K562 (cell line): ENCODE results near the gene SLC25A11. TPM values are rescaled to one million over a fixed set of nuclear protein-coding genes. Genes with fewer than 3 reads are reported as not detected.

Source experiments
- CBFA2T3 ChIP-seq: fragments of 450-650 bp; IDR thresholded peaks from 2 replicates; pipeline ENCODE4 v1.6.1; 2017
- CBX3 ChIP-seq, 2 experiments: IDR thresholded peaks; 1 replicate in 1 of 2; 2 replicates in 1 of 2; pipeline ENCODE4 v1.6.1; 2012; ENCODE audit warnings: inconsistent platforms in 2 of 2, low read length in 2 of 2, borderline replicate concordance in 1 of 2, control low read depth in 1 of 2
- CBX5 ChIP-seq: IDR thresholded peaks from 2 replicates; pipeline ENCODE4 v1.6.1; 2014; ENCODE audit warnings: low read depth, borderline replicate concordance
- CBX8 ChIP-seq: fragments of 200-600 bp; sonication (generic); IDR thresholded peaks from 2 replicates; pipeline ENCODE4 v1.6.1; 2012; ENCODE audit warnings: borderline replicate concordance, mixed run types, low read depth, mild to moderate bottlenecking, moderate library complexity, mixed read lengths, low read length, control low read depth, inconsistent platforms; ENCODE audit not compliant: poor library complexity, severe bottlenecking; ENCODE audit errors: extremely low read depth
- MBD2 ChIP-seq: sonication (generic); IDR thresholded peaks from 2 replicates; pipeline ENCODE4 v1.6.1; 2016; ENCODE audit warnings: low read depth, borderline replicate concordance
- MCM5 ChIP-seq: fragments of 450-650 bp; IDR thresholded peaks from 2 replicates; pipeline ENCODE4 v1.6.1; 2016; ENCODE audit warnings: low read depth
- MXI1 ChIP-seq: IDR thresholded peaks from 2 replicates; pipeline ENCODE4 v1.6.1; 2011; ENCODE audit warnings: low read depth, mild to moderate bottlenecking, improper control_type of control experiment, low read length
- NR2F6 ChIP-seq: fragments of 450-650 bp; formaldehyde crosslinking; IDR thresholded peaks from 2 replicates; pipeline ENCODE4 v1.4.0; 2020; ENCODE audit warnings: mild to moderate bottlenecking
- SIRT6 ChIP-seq: IDR thresholded peaks from one replicate; pipeline ENCODE4 v1.6.1; 2012; ENCODE audit warnings: low read depth, mild to moderate bottlenecking, control low read depth, inconsistent platforms, low read length, moderate library complexity
- TAF15 ChIP-seq: fragments of 200-400 bp; formaldehyde crosslinking; IDR thresholded peaks from 2 replicates; pipeline ENCODE4 v1.6.1; 2017; ENCODE audit warnings: mild to moderate bottlenecking, low read depth, low read length, moderate library complexity
- XRCC5 ChIP-seq: fragments of 200-400 bp; formaldehyde crosslinking; IDR thresholded peaks from 2 replicates; pipeline ENCODE4 v1.6.1; 2017; ENCODE audit warnings: low read depth, mild to moderate bottlenecking, low read length
- ZNF121 ChIP-seq: sonication (generic); formaldehyde crosslinking; conservative IDR thresholded peaks from 2 replicates; pipeline ENCODE4 v1.8.0; 2022; ENCODE audit warnings: missing genetic modification reagents
- ZNF23 ChIP-seq: fragments of 250-450 bp; sonication (Bioruptor Pico); IDR thresholded peaks from 2 replicates; pipeline ENCODE4 v1.4.0; 2020; ENCODE audit warnings: mild to moderate bottlenecking
- ZNF551 ChIP-seq: fragments of 250-450 bp; sonication (Bioruptor Pico); IDR thresholded peaks from 2 replicates; pipeline ENCODE4 v1.5.0; 2021; ENCODE audit warnings: mild to moderate bottlenecking, moderate library complexity
- polyA plus RNA-seq, 8 experiments: library from polyadenylated mRNA; depleted of rRNA in 4 of 8; stranded (reverse) in 5 of 8; unstranded in 3 of 8; fragments of >200 nt; fragmentation: Nextera tagmentation in 2 of 8; fragmentation: Illumina TruSeq in 1 of 8; extraction: Ambion mirVana in 2 of 8; extraction: Trizol in 1 of 8; gene quantifications; 2 replicates each; pipeline versions ENCODE4 v1.2.1 to v1.2.3, GENCODE V29; 2011 to 2014; ENCODE audit warnings: inconsistent platforms in 1 of 8, missing spikeins in 1 of 8
- total RNA-seq, 7 experiments: library from RNA; depleted of rRNA in 6 of 7; stranded (reverse); fragments of >200 nt in 6 of 7; fragmentation: Illumina TruSeq in 2 of 7; extraction: Trizol in 2 of 7; gene quantifications; 2 replicates each; pipeline versions ENCODE4 v1.2.1 to v1.2.3, GENCODE V29; 2011 to 2021; ENCODE audit warnings: low replicate concordance in 1 of 7
- TF ChIP-seq, protein P1 (sequence below): sonication (generic); formaldehyde crosslinking; IDR thresholded peaks from 2 replicates; pipeline ENCODE4 v1.8.0; 2022; ENCODE audit warnings: mild to moderate bottlenecking, missing genetic modification reagents
- TF ChIP-seq, protein P2 (sequence below), 2 experiments: fragments of 450-650 bp in 1 of 2; IDR thresholded peaks; 2 replicates each; pipeline ENCODE4 v1.6.1; 2011 to 2017; ENCODE audit warnings: low read depth in 2 of 2, antibody characterized with exemption in 1 of 2, borderline replicate concordance in 1 of 2, low read length in 1 of 2, mild to moderate bottlenecking in 1 of 2, mixed read lengths in 1 of 2; ENCODE audit not compliant: control insufficient read depth in 1 of 2
- TF ChIP-seq, protein P3 (sequence below): fragments of 450-650 bp; formaldehyde crosslinking; IDR thresholded peaks from 2 replicates; pipeline ENCODE4 v1.4.0; 2022; ENCODE audit warnings: mild to moderate bottlenecking, moderate library complexity
- TF ChIP-seq, protein P4 (sequence below): fragments of 250-450 bp; sonication (Bioruptor Pico); IDR thresholded peaks from 2 replicates; pipeline ENCODE4 v1.4.0; 2020; ENCODE audit warnings: borderline replicate concordance
- TF ChIP-seq, protein P5 (sequence below): IDR thresholded peaks from 2 replicates; pipeline ENCODE4 v1.6.1; 2012; ENCODE audit warnings: low read depth, low read length, improper control_type of control experiment, borderline replicate concordance

Gene SLC25A11
- total and polyA plus RNA-seq, 9 of the 15 experiments (the other 6 are each of a cell fraction or from before 2014, with no cell fraction given): 3.1 to 56.7 (median 32.9) TPM

DNA sequence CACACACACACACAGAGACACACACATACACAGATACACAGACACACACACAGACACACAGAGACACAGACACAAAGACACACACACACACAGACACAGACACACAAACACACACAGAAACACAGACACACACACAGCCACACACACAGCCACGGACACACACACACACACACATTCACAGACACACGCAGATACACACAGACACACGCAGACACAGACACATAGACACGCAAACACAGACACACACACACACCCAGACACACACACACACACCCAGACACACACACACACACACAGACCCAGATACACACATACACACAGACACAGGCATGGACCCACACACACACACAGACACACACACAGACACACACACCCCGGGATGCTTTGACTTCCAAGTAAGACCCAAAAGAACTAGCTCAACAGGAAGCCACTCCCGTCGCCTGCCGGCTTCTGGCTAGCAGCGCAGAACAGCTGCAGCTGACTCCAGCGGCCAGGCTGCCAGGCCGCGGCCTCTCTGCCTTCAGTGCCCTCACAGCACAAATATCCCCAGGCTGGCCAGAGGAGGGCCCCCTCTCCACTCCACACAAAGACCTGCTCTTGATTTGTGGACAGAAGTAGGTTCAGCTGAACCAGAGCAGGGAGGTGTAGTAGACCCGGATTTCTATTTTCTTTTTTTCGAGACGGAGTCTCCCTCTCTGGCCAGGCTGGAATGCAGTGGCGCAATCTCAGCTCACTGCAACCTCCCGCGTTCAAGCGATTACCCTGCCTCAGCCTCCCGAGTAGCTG is 30.9 kb downstream of the SLC25A11 start (continued):
- TF ChIP-seq, protein P1, sequence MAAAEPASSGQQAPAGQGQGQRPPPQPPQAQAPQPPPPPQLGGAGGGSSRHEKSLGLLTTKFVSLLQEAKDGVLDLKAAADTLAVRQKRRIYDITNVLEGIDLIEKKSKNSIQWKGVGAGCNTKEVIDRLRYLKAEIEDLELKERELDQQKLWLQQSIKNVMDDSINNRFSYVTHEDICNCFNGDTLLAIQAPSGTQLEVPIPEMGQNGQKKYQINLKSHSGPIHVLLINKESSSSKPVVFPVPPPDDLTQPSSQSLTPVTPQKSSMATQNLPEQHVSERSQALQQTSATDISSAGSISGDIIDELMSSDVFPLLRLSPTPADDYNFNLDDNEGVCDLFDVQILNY (CRISPR knock-in tag): no peak
- TF ChIP-seq SIRT6: no peak
- 0 out of 3 replicates have a peak, but pooled peaks of 1 of the 2 experiments have one; percentile 14 for TF ChIP-seq CBX3 (IDR thresholded peaks at IDR 0.05; ENCODE audit: borderline replicate concordance in 1 of 2, low read length in 2 of 2)
- TF ChIP-seq CBFA2T3: no peak
- TF ChIP-seq MXI1: no peak
- no peak for TF ChIP-seq ZNF121 (CRISPR knock-in tag)
- TF ChIP-seq, protein P2, sequence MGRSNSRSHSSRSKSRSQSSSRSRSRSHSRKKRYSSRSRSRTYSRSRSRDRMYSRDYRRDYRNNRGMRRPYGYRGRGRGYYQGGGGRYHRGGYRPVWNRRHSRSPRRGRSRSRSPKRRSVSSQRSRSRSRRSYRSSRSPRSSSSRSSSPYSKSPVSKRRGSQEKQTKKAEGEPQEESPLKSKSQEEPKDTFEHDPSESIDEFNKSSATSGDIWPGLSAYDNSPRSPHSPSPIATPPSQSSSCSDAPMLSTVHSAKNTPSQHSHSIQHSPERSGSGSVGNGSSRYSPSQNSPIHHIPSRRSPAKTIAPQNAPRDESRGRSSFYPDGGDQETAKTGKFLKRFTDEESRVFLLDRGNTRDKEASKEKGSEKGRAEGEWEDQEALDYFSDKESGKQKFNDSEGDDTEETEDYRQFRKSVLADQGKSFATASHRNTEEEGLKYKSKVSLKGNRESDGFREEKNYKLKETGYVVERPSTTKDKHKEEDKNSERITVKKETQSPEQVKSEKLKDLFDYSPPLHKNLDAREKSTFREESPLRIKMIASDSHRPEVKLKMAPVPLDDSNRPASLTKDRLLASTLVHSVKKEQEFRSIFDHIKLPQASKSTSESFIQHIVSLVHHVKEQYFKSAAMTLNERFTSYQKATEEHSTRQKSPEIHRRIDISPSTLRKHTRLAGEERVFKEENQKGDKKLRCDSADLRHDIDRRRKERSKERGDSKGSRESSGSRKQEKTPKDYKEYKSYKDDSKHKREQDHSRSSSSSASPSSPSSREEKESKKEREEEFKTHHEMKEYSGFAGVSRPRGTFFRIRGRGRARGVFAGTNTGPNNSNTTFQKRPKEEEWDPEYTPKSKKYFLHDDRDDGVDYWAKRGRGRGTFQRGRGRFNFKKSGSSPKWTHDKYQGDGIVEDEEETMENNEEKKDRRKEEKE (IDR thresholded peaks at IDR 0.05; ENCODE audit: borderline replicate concordance in 1 of 2, control insufficient read depth in 1 of 2, low read depth in 2 of 2, low read length in 1 of 2): 0 out of 4 replicates have a peak, but pooled peaks of 1 of the 2 experiments have one; percentile 17
- TF ChIP-seq ZNF551 (CRISPR knock-in tag): no peak
- TF ChIP-seq NR2F6: no peak
- TF ChIP-seq TAF15: no peak
- no peak for TF ChIP-seq MBD2
- TF ChIP-seq, protein P3, sequence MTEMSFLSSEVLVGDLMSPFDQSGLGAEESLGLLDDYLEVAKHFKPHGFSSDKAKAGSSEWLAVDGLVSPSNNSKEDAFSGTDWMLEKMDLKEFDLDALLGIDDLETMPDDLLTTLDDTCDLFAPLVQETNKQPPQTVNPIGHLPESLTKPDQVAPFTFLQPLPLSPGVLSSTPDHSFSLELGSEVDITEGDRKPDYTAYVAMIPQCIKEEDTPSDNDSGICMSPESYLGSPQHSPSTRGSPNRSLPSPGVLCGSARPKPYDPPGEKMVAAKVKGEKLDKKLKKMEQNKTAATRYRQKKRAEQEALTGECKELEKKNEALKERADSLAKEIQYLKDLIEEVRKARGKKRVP: no peak
- TF ChIP-seq, protein P4, sequence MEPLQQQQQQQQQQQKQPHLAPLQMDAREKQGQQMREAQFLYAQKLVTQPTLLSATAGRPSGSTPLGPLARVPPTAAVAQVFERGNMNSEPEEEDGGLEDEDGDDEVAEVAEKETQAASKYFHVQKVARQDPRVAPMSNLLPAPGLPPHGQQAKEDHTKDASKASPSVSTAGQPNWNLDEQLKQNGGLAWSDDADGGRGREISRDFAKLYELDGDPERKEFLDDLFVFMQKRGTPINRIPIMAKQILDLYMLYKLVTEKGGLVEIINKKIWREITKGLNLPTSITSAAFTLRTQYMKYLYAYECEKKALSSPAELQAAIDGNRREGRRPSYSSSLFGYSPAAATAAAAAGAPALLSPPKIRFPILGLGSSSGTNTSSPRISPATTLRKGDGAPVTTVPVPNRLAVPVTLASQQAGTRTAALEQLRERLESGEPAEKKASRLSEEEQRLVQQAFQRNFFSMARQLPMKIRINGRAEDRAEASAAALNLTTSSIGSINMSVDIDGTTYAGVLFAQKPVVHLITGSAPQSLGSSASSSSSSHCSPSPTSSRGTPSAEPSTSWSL (CRISPR knock-in tag): no peak
- TF ChIP-seq XRCC5: no peak
- no peak for TF ChIP-seq CBX5
- TF ChIP-seq CBX8: no peak
- no peak for TF ChIP-seq ZNF23 (CRISPR knock-in tag)
- TF ChIP-seq MCM5: no peak
- TF ChIP-seq, protein P5, sequence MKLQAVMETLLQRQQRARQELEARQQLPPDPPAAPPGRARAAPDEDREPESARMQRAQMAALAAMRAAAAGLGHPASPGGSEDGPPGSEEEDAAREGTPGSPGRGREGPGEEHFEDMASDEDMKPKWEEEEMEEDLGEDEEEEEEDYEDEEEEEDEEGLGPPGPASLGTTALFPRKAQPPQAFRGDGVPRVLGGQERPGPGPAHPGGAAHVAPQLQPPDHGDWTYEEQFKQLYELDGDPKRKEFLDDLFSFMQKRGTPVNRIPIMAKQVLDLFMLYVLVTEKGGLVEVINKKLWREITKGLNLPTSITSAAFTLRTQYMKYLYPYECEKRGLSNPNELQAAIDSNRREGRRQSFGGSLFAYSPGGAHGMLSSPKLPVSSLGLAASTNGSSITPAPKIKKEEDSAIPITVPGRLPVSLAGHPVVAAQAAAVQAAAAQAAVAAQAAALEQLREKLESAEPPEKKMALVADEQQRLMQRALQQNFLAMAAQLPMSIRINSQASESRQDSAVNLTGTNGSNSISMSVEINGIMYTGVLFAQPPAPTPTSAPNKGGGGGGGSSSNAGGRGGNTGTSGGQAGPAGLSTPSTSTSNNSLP: no peak
